ENCODE measurements around the gene GLRX. TPM values are rescaled to one million over a fixed set of nuclear protein-coding genes. Genes with fewer than 3 reads are reported as not detected.

Gene GLRX
- total and polyA plus RNA-seq, 10 of the 15 experiments (the other 5 are each of a cell fraction or from before 2014, with no cell fraction given), result 63.0 to 366 (median 186) TPM

- RAD21 ChIA-PET (ENCODE audit: unreplicated experiment), result interaction anchor here (0.7 to 13.6 kb wide), 14 partner anchors 8 to 740 kb away, joined by 3 to 182 read pairs (median 5); no protein-coding TSS in a partner anchor
- CTCF ChIA-PET, result interaction anchor here (0.7 to 20.1 kb wide), 20 partner anchors 8 to 1322 kb away, joined by 3 to 360 read pairs (median 4); no protein-coding TSS in a partner anchor
- H3K4me1 ChIP-seq (ENCODE audit: control insufficient read depth, insufficient read depth, low read length), result peaks cover 23% of the 10 kb centered on the region
- no peak for ATAC-seq
- no peak overlapping the region for H3K9ac ChIP-seq (ENCODE audit: control insufficient read depth, insufficient read depth, low read length)
- H3K27me3 ChIP-seq (replicated peaks in 1 of 2; ENCODE audit: control insufficient read depth in 2 of 2, insufficient read depth in 2 of 2, low read length in 1 of 2), result no peaks in the 10 kb centered on the region
- no peak overlapping the region for H3K27ac ChIP-seq (ENCODE audit: control insufficient read depth, insufficient read depth)
- no TSS peak for BruUV-seq (replicated peaks)
- FAIRE-seq, result no peak
- no peaks in the 10 kb centered on the region for H4K20me1 ChIP-seq (ENCODE audit: control insufficient read depth, insufficient read depth)
- 71% methylated on average over 8 of the region's 8 CpGs for WGBS (ENCODE audit: insufficient coverage, insufficient replicate concordance, low lambda C conversion rate, missing lambda C conversion rate)
- no peaks in the 10 kb centered on the region for H3K79me2 ChIP-seq (ENCODE audit: control insufficient read depth, insufficient read depth, low read length)
- H3K36me3 ChIP-seq (ENCODE audit: control insufficient read depth in 2 of 2, insufficient read depth in 2 of 2, low read length in 1 of 2), result no peaks in the 10 kb centered on the region
- peak overlapping the region; percentile 79 for H3K4me2 ChIP-seq (ENCODE audit: control insufficient read depth, insufficient read depth)
- in situ Hi-C loops (cut with MboI) (loop anchor here (5.0 kb wide), 1 partner anchor 95 kb away; no protein-coding TSS in a partner anchor), intact Hi-C loops (cut with micrococcal nuclease; ENCODE audit: unreplicated experiment) (no loop called here)
- no peak for DNase-seq (ENCODE audit: low read depth, low spot score)
- H3K9me3 ChIP-seq (replicated peaks; ENCODE audit: control insufficient read depth, insufficient read depth, low read length), result no peaks in the 10 kb centered on the region; the same call in 2 of the 3 replicates
- POLR2A ChIA-PET, result interaction anchor here (0.8 to 3.3 kb wide), 5 partner anchors 8 to 89 kb away, joined by 3 to 13 read pairs (median 5); no protein-coding TSS in a partner anchor
- H3K4me3 ChIP-seq, result no peak overlapping the region
- TF ChIP-seq IKZF2 (IDR thresholded peaks at IDR 0.05) (peak; percentile 14 to 23; a peak in 2 of 4 replicates), SPI1 (IDR thresholded peaks at IDR 0.05; ENCODE audit: borderline replicate concordance, insufficient read depth, low read depth, low read length) (no peak), ZBTB40 (IDR thresholded peaks at IDR 0.05; ENCODE audit: borderline replicate concordance) (no peak), EED (IDR thresholded peaks at IDR 0.05; ENCODE audit: low read depth) (peak; percentile 48; the same call in 1 of the 2 replicates), NBN (IDR thresholded peaks at IDR 0.05) (no peak), RUNX3 (IDR thresholded peaks at IDR 0.05; ENCODE audit: low read length) (peak; percentile 19; the same call in 1 of the 2 replicates), ZBED1 (IDR thresholded peaks at IDR 0.05; ENCODE audit: borderline replicate concordance) (no peak), CBX3 (IDR thresholded peaks at IDR 0.05; ENCODE audit: borderline replicate concordance, low read depth) (no peak), CTCF (IDR thresholded peaks at IDR 0.05 in 2 of 3, conservative IDR thresholded peaks at IDR 0.05 in 1 of 3; ENCODE audit: control insufficient read depth in 2 of 3, extremely low read depth in 1 of 3, insufficient read depth in 1 of 3, low read depth in 3 of 3, low read length in 3 of 3) (0 out of 6 replicates have a peak, but pooled peaks of 1 of the 3 experiments have one; percentile 12), TCF7 (IDR thresholded peaks at IDR 0.05; ENCODE audit: borderline replicate concordance) (no peak), ZNF274 (IDR thresholded peaks at IDR 0.05; ENCODE audit: insufficient read depth, insufficient read length) (no peak), PML (IDR thresholded peaks at IDR 0.05; ENCODE audit: low read length) (no peak)
- SMC1A ChIA-PET (ENCODE audit: uncharacterized antibody, unreplicated experiment), result interaction anchor here (0.5 to 18.3 kb wide), 29 partner anchors 9 to 734 kb away, joined by 3 to 289 read pairs (median 4); no protein-coding TSS in a partner anchor
- H2AFZ ChIP-seq (ENCODE audit: control insufficient read depth, low read depth, low read length), result peak overlapping the region; percentile 81
Observed at GRCh38 chr5:95861864-95862561, 39.5 kb upstream of the GLRX start.
